ENCODE measurements around the gene UBA1.

The UBA1 gene

GRCh38 chrX:47170861-47171692, 22.6 kb upstream of the UBA1 start:
- no peak for DNase-seq

- DNase-seq, result no peak
Observed at GRCh38 chrX:47171996-47172395, 21.6 kb upstream of the UBA1 start.

GRCh38 chrX:47172549-47172948, 21.1 kb upstream of the UBA1 start:
- DNase-seq, result no peak

- no peak for DNase-seq
Observed at GRCh38 chrX:47172971-47173792, 20.4 kb upstream of the UBA1 start.

- DNase-seq, result no peak
Observed at GRCh38 chrX:47174376-47174775, 19.3 kb upstream of the UBA1 start.

- no peak for DNase-seq
Observed at GRCh38 chrX:47174846-47175587, 18.6 kb upstream of the UBA1 start.

- no peak for DNase-seq
Observed at GRCh38 chrX:47175588-47175980, 18.0 kb upstream of the UBA1 start.

- DNase-seq, result no peak
Observed at GRCh38 chrX:47176101-47176740, 17.4 kb upstream of the UBA1 start.

GRCh38 chrX:47177079-47177478, 16.6 kb upstream of the UBA1 start:
- no peak for DNase-seq

GRCh38 chrX:47178337-47178736, 15.3 kb upstream of the UBA1 start:
- DNase-seq, result no peak

GRCh38 chrX:47179221-47179927, 14.3 kb upstream of the UBA1 start:
- no peak for DNase-seq

- no peak for DNase-seq
Observed at GRCh38 chrX:47179928-47180255, 13.7 kb upstream of the UBA1 start.

- no peak for DNase-seq
Observed at GRCh38 chrX:47180346-47180745, 13.3 kb upstream of the UBA1 start.

- DNase-seq, result no peak
Observed at GRCh38 chrX:47181301-47181700, 12.3 kb upstream of the UBA1 start.

- DNase-seq, result no peak
Observed at GRCh38 chrX:47182106-47182700, 11.4 kb upstream of the UBA1 start.

- no peak for DNase-seq
Observed at GRCh38 chrX:47184486-47184885, 9.1 kb upstream of the UBA1 start.

- no peak for DNase-seq
Observed at GRCh38 chrX:47185241-47185640, 8.4 kb upstream of the UBA1 start.

- DNase-seq, result no peak
Observed at GRCh38 chrX:47186096-47186740, 7.4 kb upstream of the UBA1 start.

- DNase-seq, result no peak
Observed at GRCh38 chrX:47187106-47187677, 6.4 kb upstream of the UBA1 start.

- DNase-seq, result no peak
Observed at GRCh38 chrX:47189906-47190305, 3.7 kb upstream of the UBA1 start.
